ENCODE results near the gene PDZD2.

Gene PDZD2

DNA sequence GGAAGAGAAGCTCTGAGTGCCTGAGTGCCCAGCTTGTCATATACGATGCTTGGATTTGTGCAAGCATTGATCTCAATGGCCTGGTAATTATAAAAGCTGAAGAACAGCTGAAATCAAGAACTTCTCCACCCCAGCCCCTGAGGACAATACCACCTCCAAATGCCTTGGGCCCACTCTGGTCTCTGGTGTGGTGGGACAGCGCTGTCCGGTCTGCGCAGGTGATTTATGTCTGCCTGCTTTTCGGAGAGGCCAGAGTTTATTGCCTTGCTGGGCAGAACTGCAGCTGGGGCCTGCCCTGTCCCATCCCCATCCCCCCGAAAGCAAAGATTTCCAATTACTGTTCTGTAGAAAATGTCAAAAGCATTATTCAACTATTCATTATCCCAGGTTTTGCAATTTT is 1.1 kb upstream of the PDZD2 start:
- Histone ChIP-seq H3K4me2 (ENCODE audit: low read length) (peak overlapping the region; percentile 76), H3K36me3 (replicated peaks; ENCODE audit: low read depth, low read length) (no peaks in the 10 kb centered on the region), H3K4me3 (ENCODE audit: low read length) (peak overlapping the region; percentile 79; the same call in 1 of the 2 replicates), H3K79me2 (ENCODE audit: low read length) (no peaks in the 10 kb centered on the region), H3K9ac (ENCODE audit: low read length) (no peak overlapping the region; the same call in 1 of the 2 replicates), H3K9me3 (ENCODE audit: insufficient read depth, low read length) (no peaks in the 10 kb centered on the region), H3K27ac (ENCODE audit: low read length) (no peak overlapping the region), H4K20me1 (ENCODE audit: insufficient read depth, low read length) (no peaks in the 10 kb centered on the region), H2AFZ (ENCODE audit: low read depth, low read length) (no peak overlapping the region), H3K27me3 (ENCODE audit: low read depth, low read length) (peaks cover 10% of the 10 kb centered on the region), H3K4me1 (ENCODE audit: low read length) (peaks cover 12% of the 10 kb centered on the region)
- TF ChIP-seq, protein P1, sequence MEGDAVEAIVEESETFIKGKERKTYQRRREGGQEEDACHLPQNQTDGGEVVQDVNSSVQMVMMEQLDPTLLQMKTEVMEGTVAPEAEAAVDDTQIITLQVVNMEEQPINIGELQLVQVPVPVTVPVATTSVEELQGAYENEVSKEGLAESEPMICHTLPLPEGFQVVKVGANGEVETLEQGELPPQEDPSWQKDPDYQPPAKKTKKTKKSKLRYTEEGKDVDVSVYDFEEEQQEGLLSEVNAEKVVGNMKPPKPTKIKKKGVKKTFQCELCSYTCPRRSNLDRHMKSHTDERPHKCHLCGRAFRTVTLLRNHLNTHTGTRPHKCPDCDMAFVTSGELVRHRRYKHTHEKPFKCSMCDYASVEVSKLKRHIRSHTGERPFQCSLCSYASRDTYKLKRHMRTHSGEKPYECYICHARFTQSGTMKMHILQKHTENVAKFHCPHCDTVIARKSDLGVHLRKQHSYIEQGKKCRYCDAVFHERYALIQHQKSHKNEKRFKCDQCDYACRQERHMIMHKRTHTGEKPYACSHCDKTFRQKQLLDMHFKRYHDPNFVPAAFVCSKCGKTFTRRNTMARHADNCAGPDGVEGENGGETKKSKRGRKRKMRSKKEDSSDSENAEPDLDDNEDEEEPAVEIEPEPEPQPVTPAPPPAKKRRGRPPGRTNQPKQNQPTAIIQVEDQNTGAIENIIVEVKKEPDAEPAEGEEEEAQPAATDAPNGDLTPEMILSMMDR (IDR thresholded peaks at IDR 0.05; ENCODE audit: low read depth, low read length) = no peak
- no peak for TF ChIP-seq EZH2phosphoT487 (IDR thresholded peaks at IDR 0.05; ENCODE audit: low read depth)

DNA sequence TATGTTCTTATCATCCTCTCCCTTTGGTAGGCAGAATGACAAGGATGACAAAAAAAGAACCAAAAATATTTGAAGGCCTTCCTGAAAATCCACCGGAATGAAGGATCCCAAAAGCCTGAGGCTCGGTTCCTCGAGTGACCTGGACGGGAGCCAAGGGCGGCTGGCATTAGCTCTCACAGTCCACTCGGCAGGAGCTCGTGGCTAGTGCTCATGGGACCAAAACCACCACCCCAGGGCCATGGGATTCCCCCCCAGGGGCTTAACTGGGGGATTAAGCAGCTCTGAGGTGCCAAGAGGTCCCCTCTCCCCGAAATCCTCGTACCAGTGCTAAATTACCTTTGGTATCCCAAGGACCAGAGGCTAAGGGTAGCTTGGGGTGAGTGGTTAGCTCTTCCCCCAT is 586 bp upstream of the PDZD2 start:
- Histone ChIP-seq H3K4me3 (ENCODE audit: low read length) (peak overlapping the region; percentile 79), H3K9me3 (ENCODE audit: insufficient read depth, low read length) (no peaks in the 10 kb centered on the region), H2AFZ (ENCODE audit: low read depth, low read length) (peak overlapping the region; percentile 69; the same call in 1 of the 2 replicates), H4K20me1 (ENCODE audit: insufficient read depth, low read length) (no peaks in the 10 kb centered on the region), H3K27me3 (ENCODE audit: low read depth, low read length) (peaks cover 10% of the 10 kb centered on the region), H3K4me1 (ENCODE audit: low read length) (peaks cover 12% of the 10 kb centered on the region), H3K79me2 (ENCODE audit: low read length) (no peaks in the 10 kb centered on the region), H3K36me3 (replicated peaks; ENCODE audit: low read depth, low read length) (no peaks in the 10 kb centered on the region), H3K9ac (ENCODE audit: low read length) (peak overlapping the region; percentile 58), H3K4me2 (ENCODE audit: low read length) (peak overlapping the region; percentile 76), H3K27ac (ENCODE audit: low read length) (peak overlapping the region; percentile 24; the same call in 1 of the 2 replicates)
- TF ChIP-seq EZH2phosphoT487 (IDR thresholded peaks at IDR 0.05; ENCODE audit: low read depth) = no peak
- TF ChIP-seq, protein P1 (IDR thresholded peaks at IDR 0.05; ENCODE audit: low read depth, low read length) = no peak

DNA sequence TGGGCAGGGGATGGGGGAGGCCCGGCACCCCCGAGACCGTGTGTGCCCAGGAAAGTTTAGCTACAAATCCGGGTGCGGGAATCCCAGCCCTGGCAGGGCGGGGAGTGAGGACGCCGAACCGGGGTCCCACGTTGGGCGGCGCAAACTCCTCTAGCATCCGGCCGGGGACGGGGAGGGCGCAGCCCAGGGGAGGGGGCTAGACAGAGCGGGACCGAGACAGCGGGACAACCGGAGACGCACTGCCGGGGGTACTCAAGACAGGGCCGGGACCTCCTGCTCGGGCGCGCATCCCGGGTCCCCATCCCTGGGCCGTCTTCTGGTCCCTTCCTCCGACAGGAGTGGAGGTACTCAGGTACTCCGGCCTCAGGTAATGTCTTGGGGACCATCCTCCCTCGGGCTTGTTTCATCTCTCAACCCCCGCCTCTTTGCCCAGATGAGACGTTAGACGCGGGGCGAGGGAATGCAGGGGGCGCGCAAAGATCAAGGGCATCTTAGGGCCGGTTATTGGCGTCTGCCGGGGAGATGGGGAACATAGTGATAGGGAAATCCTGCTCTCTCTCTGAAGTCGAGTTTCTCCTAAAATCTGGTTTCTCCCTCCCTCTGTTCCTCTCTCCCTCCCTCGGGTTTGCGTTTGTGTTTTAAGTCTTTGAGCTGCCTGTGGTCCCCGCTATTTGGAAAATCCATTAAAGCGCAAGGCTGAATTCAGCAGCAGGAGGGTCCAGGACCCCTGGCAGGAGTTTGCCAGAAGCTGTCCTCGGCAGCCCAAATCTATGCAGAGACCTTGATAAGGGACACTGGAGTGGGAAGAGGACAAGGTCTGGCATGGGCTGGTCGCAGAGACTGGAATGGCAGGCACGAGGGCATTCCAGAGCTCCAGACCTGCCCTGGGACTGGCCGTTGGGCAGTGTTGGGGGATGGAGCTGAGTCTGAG is 815 bp downstream of the PDZD2 start:
- Histone ChIP-seq H3K4me2 (ENCODE audit: low read length) (peak overlapping the region; percentile 76), H4K20me1 (ENCODE audit: insufficient read depth, low read length) (no peaks in the 10 kb centered on the region), H3K4me3 (ENCODE audit: low read length) (peak overlapping the region; percentile 79), H3K9me3 (ENCODE audit: insufficient read depth, low read length) (no peaks in the 10 kb centered on the region), H3K79me2 (ENCODE audit: low read length) (no peaks in the 10 kb centered on the region), H2AFZ (ENCODE audit: low read depth, low read length) (no peak overlapping the region), H3K4me1 (ENCODE audit: low read length) (peaks cover 12% of the 10 kb centered on the region), H3K27ac (ENCODE audit: low read length) (no peak overlapping the region), H3K9ac (ENCODE audit: low read length) (peak overlapping the region; percentile 58; the same call in 1 of the 2 replicates), H3K27me3 (ENCODE audit: low read depth, low read length) (peaks cover 10% of the 10 kb centered on the region), H3K36me3 (replicated peaks; ENCODE audit: low read depth, low read length) (no peaks in the 10 kb centered on the region)
- TF ChIP-seq, protein P1 (IDR thresholded peaks at IDR 0.05; ENCODE audit: low read depth, low read length) = no peak
- TF ChIP-seq EZH2phosphoT487 (IDR thresholded peaks at IDR 0.05; ENCODE audit: low read depth) = no peak

DNA sequence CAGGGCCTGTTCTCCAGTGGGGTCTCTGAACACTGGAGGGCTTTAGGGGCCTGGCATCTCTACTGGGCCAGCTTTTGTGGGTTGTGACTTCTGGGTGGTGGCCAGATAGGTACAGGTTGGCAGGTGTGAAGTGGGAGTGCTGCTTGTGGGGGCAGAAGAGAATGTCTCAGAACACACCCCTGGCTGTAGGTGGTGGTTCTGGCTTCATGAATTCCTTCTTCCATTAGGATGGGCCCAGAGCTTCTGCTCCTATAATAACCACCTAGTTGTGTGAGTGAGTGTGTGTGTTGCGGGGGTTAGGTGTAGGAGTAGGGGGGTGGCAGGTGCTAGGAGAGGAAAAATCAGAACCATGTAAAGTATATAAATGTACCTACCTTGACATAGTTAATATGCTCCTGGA is 1.6 kb downstream of the PDZD2 start:
- Histone ChIP-seq H3K9ac (ENCODE audit: low read length) (no peak overlapping the region), H3K9me3 (ENCODE audit: insufficient read depth, low read length) (no peaks in the 10 kb centered on the region), H3K27ac (ENCODE audit: low read length) (no peak overlapping the region), H3K4me3 (ENCODE audit: low read length) (no peak overlapping the region), H3K4me2 (ENCODE audit: low read length) (no peak overlapping the region), H3K4me1 (ENCODE audit: low read length) (peaks cover 12% of the 10 kb centered on the region), H3K27me3 (ENCODE audit: low read depth, low read length) (peaks cover 10% of the 10 kb centered on the region), H4K20me1 (ENCODE audit: insufficient read depth, low read length) (no peaks in the 10 kb centered on the region), H3K36me3 (replicated peaks; ENCODE audit: low read depth, low read length) (no peaks in the 10 kb centered on the region), H2AFZ (ENCODE audit: low read depth, low read length) (no peak overlapping the region), H3K79me2 (ENCODE audit: low read length) (no peaks in the 10 kb centered on the region)
- no peak for TF ChIP-seq EZH2phosphoT487 (IDR thresholded peaks at IDR 0.05; ENCODE audit: low read depth)
- TF ChIP-seq, protein P1 (IDR thresholded peaks at IDR 0.05; ENCODE audit: low read depth, low read length) = no peak

Data from OCI-LY3 (cell line).